Spleen (tissue), 7 donors: ENCODE measurements around the gene KCTD20.

ENCODE experiments used
- CTCF ChIP-seq, 11 experiments: fragments of 200-600 bp in 7 of 11; fragments of 450-650 bp in 4 of 11; sonication (generic) in 4 of 11; IDR thresholded peaks in 8 of 11; conservative IDR thresholded peaks in 3 of 11; 1 replicate in 7 of 11; 2 replicates in 4 of 11; pipeline versions ENCODE4 v1.4.0 to v1.8.0; 2016 to 2021; ENCODE audit warnings: antibody characterized with exemption in 11 of 11, inconsistent platforms in 4 of 11, mild to moderate bottlenecking in 1 of 11
- POLR2AphosphoS5 ChIP-seq, 3 donors: sonication (generic); formaldehyde crosslinking; IDR thresholded peaks; one replicate each; pipeline ENCODE4 v1.5.1; 2017; ENCODE audit warnings: antibody characterized with exemption in 3 of 3
- donor health status: DM: no; HTN: no; CAD: no; lungs with moderate emphysema.
- donor health status: DM: no; HTN: no; CAD: no.
- donor health status: DM: no; HTN: no; CAD: no.

- TF ChIP-seq CTCF (IDR thresholded peaks at IDR 0.05 in 8 of 11, conservative IDR thresholded peaks at IDR 0.05 in 3 of 11) (no peak), POLR2AphosphoS5 (IDR thresholded peaks at IDR 0.05) (no peak)
Observed at GRCh38 chr6:36526066-36526465, 83.3 kb downstream of the KCTD20 start.
